ENCODE measurements around the gene BLOC1S4.
"Not testable (repeated sequence)": the region's sequence is repeated elsewhere in the genome, so short reads cannot be mapped to it uniquely, and the experiment has no call there.

Gene BLOC1S4

GRCh38 chr4:6719611-6720179 lies 3.7 kb downstream of the BLOC1S4 start:
- DNase-seq = no peak

DNA sequence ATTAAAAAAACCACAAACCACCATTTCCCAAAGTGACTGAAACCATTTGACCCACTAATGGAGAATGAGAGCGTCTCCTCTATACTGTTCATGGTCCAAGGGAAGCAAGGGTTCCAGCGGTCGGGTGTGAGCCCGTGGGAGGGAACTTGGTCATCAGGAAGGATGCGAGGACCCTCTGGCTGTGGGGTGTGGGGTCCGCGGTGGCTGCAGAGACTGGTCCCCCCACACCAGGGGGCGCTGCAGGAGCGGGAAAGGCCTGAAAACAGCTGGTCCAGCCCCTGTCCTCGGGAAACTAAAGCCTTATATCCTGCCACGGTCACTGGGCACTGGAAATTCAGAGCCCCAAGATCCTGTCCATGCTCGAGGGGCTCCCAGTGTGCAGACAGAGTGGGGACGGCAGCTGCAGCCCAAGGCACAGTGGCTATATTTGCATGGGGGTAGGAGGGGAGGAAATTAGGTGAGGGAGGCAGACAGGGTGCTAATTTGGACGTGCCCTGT lies 4.3 kb downstream of the BLOC1S4 start:
- DNase-seq = peak; percentile 25 to 64

DNA sequence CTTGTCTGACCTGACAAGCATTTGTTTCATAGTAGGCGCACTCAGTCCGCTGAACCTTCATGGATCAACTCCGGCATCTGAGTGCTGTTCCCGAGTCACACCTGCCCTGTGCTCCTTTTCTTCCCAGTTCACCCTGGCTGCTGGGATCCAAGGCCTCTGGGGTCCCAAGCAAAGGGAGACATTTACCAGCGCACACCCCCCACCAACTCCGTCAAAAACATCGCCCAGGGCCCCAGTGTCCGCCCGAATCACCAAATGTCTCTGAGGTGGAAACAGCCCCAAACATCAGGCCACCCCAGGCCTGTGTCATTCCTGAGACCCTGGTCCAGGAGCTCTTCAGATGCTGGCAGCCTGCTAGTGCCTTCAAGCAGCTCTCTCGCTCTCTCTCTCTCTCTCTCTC lies 5.1 kb downstream of the BLOC1S4 start:
- DNase-seq = no peak

DNA sequence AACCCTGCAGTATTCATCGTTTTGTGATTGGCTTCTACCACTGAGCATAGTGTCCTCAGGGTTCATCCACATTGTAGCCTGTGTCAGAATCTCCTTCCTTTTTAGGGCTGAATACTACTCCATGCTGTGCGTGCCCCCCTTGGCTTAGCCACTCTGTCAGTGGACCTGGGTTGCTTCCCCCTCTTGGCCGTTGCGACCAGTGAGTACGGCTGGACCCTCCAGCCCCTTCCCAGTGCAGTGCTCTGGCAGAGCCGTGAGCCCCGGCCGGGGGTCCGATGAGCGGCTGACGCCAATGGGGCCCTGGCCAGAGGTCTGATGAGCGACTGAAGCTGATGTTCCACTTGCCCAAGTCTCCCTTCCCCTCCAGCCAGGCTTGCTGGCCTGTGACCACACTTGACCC lies 6.9 kb downstream of the BLOC1S4 start:
- DNase-seq = no peak

DNA sequence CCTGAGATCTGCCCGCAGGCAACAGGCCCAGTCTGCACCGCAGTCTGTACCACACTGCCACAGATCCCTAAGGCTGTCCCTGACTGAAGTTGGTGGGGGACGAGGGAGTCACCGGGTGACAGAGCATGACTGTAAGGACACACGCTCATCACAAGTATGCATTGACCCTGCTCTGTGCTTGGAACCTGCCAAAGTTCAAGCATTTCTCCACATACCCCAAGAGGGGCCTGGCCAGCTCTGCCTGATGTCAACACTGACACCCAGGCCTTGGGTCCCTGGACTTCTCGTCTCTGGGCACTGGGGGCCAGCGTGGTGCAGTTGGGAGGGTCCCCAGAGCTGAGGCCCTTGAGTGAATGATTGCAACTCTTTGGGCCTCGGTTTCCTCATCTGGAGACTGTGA lies 7.9 kb downstream of the BLOC1S4 start:
- no peak for DNase-seq

DNA sequence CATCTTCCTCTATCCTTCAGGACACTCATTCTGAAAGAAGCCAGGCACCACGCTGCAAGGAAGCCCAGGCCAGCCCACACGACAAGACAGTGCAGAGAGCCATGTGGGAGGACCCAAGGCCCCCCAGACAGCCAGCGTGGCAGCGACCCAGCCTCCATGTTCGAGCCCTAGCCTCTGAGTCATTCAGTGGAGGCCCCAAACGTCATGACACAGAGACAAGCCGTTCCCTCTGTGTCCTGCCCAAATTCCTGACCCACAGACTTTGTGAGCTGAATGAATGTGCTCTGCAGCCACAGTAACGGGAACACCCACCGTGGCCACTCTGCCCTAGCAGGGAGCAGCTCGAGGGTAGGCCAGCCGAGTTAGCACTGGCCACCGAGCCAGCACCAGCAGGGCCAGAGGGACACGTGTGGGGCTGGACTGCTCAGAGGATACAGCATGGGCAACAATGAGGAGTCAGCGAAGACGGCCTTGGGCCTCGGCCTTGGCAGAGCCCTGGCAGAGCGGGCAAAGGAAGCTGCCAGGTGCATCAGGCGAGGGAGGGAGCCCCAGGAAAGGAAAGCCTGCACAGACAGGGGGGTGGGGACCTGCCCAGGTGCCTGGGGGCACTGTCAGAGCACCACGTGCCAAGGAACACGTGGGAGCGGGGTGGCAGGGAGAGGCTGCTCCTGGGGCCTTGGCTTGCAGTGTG lies 8.6 kb downstream of the BLOC1S4 start:
- no peak for DNase-seq

DNA sequence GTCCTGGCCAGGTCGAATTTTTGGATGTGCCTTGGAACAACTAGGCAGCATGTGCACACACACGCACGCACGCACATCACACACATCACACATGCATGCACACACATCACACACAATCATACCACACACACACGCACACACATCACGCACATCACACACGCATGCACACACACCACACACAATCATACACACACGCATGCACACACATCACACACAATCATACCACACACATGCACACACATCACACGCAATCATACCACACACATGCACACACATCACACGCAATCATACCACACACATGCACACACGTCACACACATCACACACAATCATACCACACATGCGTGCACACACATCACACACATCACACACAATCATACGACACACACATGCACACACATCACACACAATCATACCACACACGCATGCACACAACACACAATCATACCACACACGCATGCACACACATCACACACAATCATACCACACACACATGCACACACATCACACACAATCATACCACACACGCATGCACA lies 9.5 kb downstream of the BLOC1S4 start:
- not testable (repeated sequence) for DNase-seq

DNA sequence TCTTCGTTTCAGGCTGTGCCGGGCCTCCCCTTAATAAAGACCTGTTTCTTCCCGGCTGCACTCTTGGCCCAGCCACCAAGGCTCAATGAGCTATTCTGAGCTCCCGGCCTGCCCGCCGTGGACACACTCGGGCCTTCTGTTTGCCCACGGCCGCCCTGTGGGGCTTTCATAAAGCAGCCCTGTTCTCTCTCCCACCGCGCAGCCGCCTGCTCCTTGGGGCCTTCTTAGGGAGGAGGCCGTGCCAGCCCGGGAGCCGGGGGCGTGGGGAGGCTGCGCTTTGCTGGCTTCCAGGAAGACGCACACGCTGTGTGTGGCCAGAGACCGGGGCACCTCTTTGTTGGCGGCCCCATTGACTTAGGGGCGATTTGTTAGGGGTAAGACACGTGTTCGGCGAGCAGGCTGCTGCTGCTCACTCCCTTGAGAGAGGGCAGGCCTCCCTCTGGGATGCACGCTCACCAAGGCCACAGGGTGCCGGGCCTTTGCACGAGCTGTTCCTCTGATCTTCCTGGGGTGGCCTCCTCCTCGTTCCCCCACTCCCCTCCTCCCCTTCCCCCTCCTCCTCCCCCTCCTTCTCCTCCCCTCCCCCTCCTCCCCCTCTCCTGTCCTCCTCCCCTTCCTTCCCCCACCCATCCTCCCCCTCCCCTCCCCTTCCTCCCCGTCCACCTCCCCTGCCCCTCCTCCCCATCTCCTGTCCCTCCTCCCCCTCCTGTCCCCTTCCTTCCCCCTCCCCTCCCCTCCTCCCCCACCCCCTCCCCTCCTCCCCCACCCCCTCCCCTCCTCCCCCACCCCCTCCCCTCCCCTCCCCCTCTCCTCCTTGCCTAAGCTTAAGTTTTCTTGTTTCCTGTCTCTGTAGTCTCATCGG lies 11.3 kb downstream of the BLOC1S4 start:
- DNase-seq = no peak

DNA sequence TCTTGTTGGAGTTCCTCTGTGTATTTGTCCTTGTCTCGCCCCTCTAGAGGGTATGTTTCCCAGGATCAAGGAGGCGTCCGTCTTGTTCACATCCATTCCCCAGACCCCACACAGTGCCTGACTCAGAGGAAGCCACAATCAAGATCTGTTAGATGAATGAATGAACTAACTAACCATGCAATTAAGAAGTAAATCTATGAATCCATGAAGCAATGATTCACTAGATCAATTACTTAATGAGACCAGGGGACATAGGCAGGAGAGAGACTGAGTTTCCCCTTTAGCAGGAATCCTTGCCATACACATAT lies 11.9 kb downstream of the BLOC1S4 start:
- no peak for DNase-seq

GRCh38 chr4:6728320-6729029 lies 12.5 kb downstream of the BLOC1S4 start:
- DNase-seq = no peak

DNA sequence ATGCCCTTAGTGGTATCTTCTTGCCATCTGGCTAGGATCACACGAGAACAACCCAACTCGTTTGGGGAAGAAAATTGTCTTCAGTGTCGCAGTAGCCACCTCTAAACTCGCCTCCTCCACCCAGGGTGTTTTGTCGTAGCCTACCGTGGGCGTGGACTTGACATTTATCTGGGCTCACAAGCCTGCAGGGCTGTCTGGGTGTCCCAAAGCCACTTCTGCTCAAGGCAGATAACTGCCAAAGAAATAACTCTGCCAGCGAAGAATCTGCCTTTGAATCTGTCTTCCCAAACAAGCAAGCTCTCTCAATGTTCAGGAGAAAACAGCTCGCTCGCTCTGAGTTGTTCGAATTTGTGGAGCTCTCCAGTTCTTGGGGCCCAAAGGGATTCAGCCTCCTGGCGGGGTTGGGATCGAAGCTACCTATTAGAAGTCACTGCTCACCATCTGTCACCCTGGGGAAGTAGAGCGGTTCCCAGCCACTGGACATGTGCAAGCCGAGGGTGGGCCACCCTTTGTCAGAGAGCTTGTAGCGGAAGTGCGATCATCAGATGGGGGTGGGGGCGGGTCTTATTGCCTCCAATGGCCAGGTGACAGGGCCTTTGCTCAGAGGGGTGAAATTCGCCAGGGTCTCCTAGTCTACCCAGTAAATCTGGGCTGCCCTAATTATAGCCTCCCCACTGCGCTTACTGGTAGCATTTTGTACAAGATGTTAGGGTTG lies 14.8 kb downstream of the BLOC1S4 start:
- no peak for DNase-seq

DNA sequence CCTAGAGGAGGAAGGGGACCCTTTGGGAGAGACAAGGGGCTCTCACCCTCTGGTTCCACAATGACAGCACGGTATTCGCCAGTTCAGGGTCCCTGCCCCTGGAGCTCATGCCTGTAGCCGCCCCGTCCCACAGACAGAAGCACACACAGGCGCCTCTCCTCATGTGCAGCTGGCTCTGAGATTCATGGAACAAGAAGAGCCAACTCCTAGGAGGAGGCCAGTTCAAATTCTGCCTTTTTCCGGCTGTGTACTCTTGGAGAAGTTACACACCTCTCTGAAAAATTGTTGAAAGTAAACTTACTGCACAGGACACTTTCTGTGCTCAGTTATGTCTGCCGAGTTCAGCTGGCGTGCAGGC lies 15.3 kb downstream of the BLOC1S4 start:
- DNase-seq = no peak

DNA sequence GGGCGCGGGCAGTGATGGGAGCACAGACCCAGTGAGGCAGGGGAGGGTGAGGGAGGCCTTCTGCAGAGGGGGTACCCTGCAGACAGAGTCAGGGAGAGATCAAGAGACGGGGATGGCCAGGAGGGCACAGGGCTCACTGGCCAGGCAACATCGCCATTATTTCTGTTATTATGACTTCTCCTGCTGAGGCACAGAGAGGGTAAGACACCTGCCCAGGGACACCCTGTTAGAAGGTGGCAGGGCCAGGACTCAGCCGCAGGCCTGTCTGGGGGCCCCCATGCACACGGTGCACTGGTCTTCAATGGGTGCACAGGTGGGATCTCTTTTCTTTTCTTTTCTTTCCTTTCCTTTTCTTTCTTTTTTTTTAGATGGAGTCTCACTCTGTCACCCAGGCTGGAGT lies 15.8 kb downstream of the BLOC1S4 start:
- DNase-seq = no peak

DNA sequence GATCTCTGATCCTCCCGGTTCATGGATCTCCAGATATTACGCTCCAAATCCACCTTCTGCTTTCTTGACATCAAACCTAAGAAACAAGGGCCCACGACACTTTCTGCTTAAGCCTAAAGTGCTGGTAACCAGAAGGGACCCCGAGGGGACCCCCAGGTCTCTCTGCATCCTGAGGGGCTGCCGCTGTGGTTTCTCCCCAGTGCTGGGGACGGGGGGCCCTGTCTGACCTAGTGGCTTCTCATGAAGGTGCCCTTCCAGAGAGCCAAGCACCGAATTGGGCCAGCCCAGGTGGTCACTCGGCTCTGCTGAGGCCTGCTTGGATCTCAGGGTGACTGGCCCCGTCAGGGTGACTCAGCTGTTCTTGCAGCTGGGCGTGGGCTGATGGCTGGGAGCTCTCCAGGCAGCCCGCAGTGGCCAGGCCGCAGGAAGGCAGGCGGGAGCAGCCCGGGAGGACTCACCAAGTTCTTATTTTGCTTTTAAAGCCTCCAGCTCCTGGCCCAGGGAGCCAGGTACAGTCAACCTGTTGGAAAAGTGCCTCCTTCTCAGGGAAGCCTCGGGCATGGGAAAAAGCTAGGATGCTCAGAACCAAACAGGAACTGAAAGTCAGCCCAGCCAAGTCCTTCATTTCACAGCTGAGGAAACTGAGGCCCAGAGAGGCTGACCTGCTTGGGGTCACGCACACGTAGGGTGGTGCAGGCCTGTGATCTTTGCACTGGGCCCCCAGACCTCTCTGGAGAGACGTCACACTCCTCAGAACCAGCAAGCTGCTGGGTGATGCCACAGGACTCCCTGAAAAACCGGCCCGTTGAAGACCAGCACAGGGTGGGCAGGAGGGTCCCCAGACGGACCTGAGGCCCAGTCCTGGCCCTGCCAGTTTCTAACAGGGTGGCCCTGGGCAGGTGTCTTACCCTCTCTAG lies 16.7 kb downstream of the BLOC1S4 start:
- no peak for DNase-seq

- DNase-seq = no peak
Measured at GRCh38 chr4:6733358-6734164, 17.6 kb downstream of the BLOC1S4 start.

- DNase-seq = no peak
Measured at GRCh38 chr4:6734165-6734786, 18.3 kb downstream of the BLOC1S4 start.

DNA sequence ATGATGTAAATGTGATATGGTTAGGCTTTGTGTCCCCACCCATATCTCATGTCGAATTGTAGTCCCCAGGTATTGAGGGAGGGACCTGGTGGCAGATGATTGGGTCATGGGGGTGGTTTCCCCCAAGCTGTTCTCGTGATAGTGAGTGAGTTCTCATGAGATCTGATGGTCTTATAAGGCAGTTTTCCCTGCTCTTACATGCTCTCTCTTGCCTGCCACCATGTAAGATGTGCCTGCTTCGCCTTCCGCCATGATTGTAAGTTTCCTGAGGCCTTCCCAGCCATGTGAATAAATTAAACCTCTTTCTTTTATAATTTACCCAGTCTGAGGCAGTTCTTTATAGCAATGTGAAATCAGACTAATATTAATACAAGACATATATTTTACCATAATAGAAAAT lies 23.9 kb downstream of the BLOC1S4 start:
- no peak for DNase-seq

GRCh38 chr4:6740347-6740746 lies 24.4 kb downstream of the BLOC1S4 start:
- no peak for DNase-seq

DNA sequence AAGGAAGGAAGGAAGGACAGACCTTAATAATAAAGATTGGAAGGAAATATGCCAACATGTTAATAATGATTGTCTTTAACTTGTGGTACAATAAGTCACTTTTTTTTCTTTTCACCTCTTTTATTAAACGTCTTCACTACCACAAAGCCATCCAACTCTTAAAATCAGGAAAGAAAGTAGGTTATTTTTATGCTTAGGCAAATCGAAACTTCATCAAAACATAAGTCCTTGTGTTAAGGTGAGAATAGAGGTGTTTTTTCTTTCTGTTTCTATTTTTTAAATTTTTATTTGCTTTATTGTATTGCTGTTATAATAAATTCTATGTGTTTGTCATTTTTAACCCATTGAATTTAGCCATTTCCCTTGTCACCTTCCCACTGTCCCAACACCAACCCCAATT lies 26.5 kb downstream of the BLOC1S4 start:
- DNase-seq = no peak

DNA sequence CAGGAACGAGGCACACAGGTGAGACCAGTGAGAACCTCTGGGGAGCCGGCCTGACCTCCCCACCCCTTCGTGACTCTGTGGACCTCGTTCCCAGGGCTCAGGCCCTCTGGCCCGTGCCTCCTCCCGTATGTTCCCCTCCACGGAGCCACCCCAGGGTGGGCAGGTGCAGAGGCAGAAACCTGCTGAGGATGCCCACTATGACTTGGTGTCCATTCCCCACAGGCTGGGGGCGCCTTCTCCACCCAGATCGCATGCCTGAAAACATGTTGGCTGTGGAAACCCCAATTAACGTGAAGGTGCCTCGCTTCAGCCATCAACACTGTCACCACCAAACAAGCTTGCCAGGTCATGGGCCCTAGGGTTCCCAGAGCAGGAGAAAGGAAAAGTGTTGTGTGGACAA lies 27.0 kb downstream of the BLOC1S4 start:
- no peak for DNase-seq
